ENCODE measurements around the gene DENND5B. TPM values are rescaled to one million over a fixed set of nuclear protein-coding genes. Genes with fewer than 3 reads are reported as not detected.
"Not testable (repeated sequence)": the region's sequence is repeated elsewhere in the genome, so short reads cannot be mapped to it uniquely, and the experiment has no call there.

Gene DENND5B
- total RNA-seq, 4 donors from 2014 or later = 1.6 to 9.7 (median 5.8) TPM

GRCh38 chr12:31408763-31409162, 182.2 kb downstream of the DENND5B start:
- no peak for DNase-seq (ENCODE audit: low spot score in 2 of 2)
- H3K9me3 ChIP-seq = no peaks in the 10 kb centered on the region
- 93% methylated on average over 4 of the region's 4 CpGs for WGBS
- H3K27me3 ChIP-seq = no peaks in the 10 kb centered on the region
- H3K4me3 ChIP-seq = no peak overlapping the region
- TF ChIP-seq EP300 (IDR thresholded peaks at IDR 0.05) = no peak
- TF ChIP-seq CTCF (IDR thresholded peaks at IDR 0.05) = no peak
- TF ChIP-seq POLR2A (IDR thresholded peaks at IDR 0.05) = no peak
- no peak for TF ChIP-seq POLR2AphosphoS5 (IDR thresholded peaks at IDR 0.05)
- no peak overlapping the region for H3K27ac ChIP-seq
- peaks cover 7% of the 10 kb centered on the region for H3K36me3 ChIP-seq
- H3K4me1 ChIP-seq = no peaks in the 10 kb centered on the region

- Histone ChIP-seq H3K27ac (no peak overlapping the region), H3K9me3 (no peaks in the 10 kb centered on the region), H3K4me1 (no peaks in the 10 kb centered on the region), H3K36me3 (no peaks in the 10 kb centered on the region), H3K27me3 (no peaks in the 10 kb centered on the region), H3K4me3 (no peak overlapping the region)
- TF ChIP-seq POLR2A (IDR thresholded peaks at IDR 0.05) = no peak
- TF ChIP-seq EP300 (IDR thresholded peaks at IDR 0.05) = no peak
- no peak for TF ChIP-seq POLR2AphosphoS5 (IDR thresholded peaks at IDR 0.05)
- TF ChIP-seq CTCF (IDR thresholded peaks at IDR 0.05) = no peak
- DNase-seq (ENCODE audit: low spot score in 2 of 2) = no peak
- 100% methylated on average over 1 of the region's 1 CpG for WGBS
These were observed 183.4 kb downstream of the DENND5B start for GRCh38 chr12:31407562-31407961.

GRCh38 chr12:31406345-31406744, 184.6 kb downstream of the DENND5B start:
- H3K4me1 ChIP-seq = no peaks in the 10 kb centered on the region
- no peak overlapping the region for H3K4me3 ChIP-seq
- H3K27ac ChIP-seq = no peak overlapping the region
- peaks cover 3% of the 10 kb centered on the region for H3K36me3 ChIP-seq
- DNase-seq (ENCODE audit: low spot score in 2 of 2) = no peak
- H3K9me3 ChIP-seq = no peaks in the 10 kb centered on the region
- H3K27me3 ChIP-seq = no peaks in the 10 kb centered on the region
- TF ChIP-seq EP300 (IDR thresholded peaks at IDR 0.05) (no peak), POLR2AphosphoS5 (IDR thresholded peaks at IDR 0.05) (no peak), POLR2A (IDR thresholded peaks at IDR 0.05) (no peak), CTCF (IDR thresholded peaks at IDR 0.05) (no peak)
- 59% methylated on average over 1 of the region's 1 CpG for WGBS

GRCh38 chr12:31405021-31405420, 185.9 kb downstream of the DENND5B start:
- Histone ChIP-seq H3K4me1 (no peaks in the 10 kb centered on the region), H3K27ac (no peak overlapping the region), H3K9me3 (no peaks in the 10 kb centered on the region), H3K36me3 (peaks cover 3% of the 10 kb centered on the region), H3K4me3 (no peak overlapping the region), H3K27me3 (no peaks in the 10 kb centered on the region)
- no peak for DNase-seq (ENCODE audit: low spot score in 2 of 2)
- WGBS = 87% methylated on average over 8 of the region's 8 CpGs
- no peak for TF ChIP-seq CTCF (IDR thresholded peaks at IDR 0.05)
- no peak for TF ChIP-seq EP300 (IDR thresholded peaks at IDR 0.05)
- TF ChIP-seq POLR2AphosphoS5 (IDR thresholded peaks at IDR 0.05) = no peak
- TF ChIP-seq POLR2A (IDR thresholded peaks at IDR 0.05) = no peak

- TF ChIP-seq CTCF (IDR thresholded peaks at IDR 0.05) = peak; percentile 67 to 88
- H3K4me1 ChIP-seq = not testable (repeated sequence)
These were observed 187.8 kb downstream of the DENND5B start for GRCh38 chr12:31403099-31403607.

More at GRCh38 chr12:31403099-31403607, 187.8 kb downstream of the DENND5B start:
- H3K4me3 ChIP-seq; DNase-seq (ENCODE audit: low spot score in 2 of 2); H3K36me3 ChIP-seq; H3K27ac ChIP-seq; H3K27me3 ChIP-seq; H3K9me3 ChIP-seq: not testable (repeated sequence)
- WGBS = 9% methylated on average over 7 of the region's 7 CpGs

Measured in suprapubic skin (tissue), 4 donors.